ENCODE data around the gene TBC1D22A. TPM values are rescaled to one million over a fixed set of nuclear protein-coding genes. Genes with fewer than 3 reads are reported as not detected.

The TBC1D22A gene
- total and polyA plus RNA-seq, 9 of the 15 experiments (the other 6 are each of a cell fraction or from before 2014, with no cell fraction given): 0.20 to 11.5 (median 5.2) TPM

- CTCF ChIA-PET (ENCODE audit: low intra/inter-chr PET ratio): no interaction called here
- FAIRE-seq (no peak), ATAC-seq (no peak), DNase-seq (ENCODE audit: extremely low read depth in 1 of 4, low spot score in 3 of 4) (no peak)
- H4K20me1 ChIP-seq (replicated peaks; ENCODE audit: control insufficient read depth, insufficient read depth, low read length): peaks cover 3% of the 10 kb centered on the region; the same call in 1 of the 2 replicates
- H3K9me1 ChIP-seq (ENCODE audit: control insufficient read depth, insufficient read depth, low read length): no peaks in the 10 kb centered on the region
- H2AFZ ChIP-seq (ENCODE audit: low read depth, low read length): no peak overlapping the region
- intact Hi-C loops (cut with micrococcal nuclease) (no loop called here), in situ Hi-C loops (cut with MboI) (no loop called here)
- H3K4me3 ChIP-seq: no peak overlapping the region
- BruUV-seq (replicated peaks): no TSS peak
- no peaks in the 10 kb centered on the region for H3K36me3 ChIP-seq (ENCODE audit: control insufficient read depth, insufficient read depth, low read length)
- H3K9me3 ChIP-seq (replicated peaks; ENCODE audit: control insufficient read depth, insufficient read depth, low read depth, low read length): no peaks in the 10 kb centered on the region
- H3K4me2 ChIP-seq (ENCODE audit: insufficient read depth, low read length): no peak overlapping the region
- POLR2A ChIA-PET: interaction anchor here (1.1 kb wide), 1 partner anchor 10 kb away, joined by 3 read pairs; no protein-coding TSS in a partner anchor
- H3K79me2 ChIP-seq (ENCODE audit: control insufficient read depth, insufficient read depth, low read length): no peaks in the 10 kb centered on the region
- no peak overlapping the region for H3K27ac ChIP-seq (ENCODE audit: extremely low read depth, low read depth, low read length)
- peaks cover 0 to 17% of the 10 kb centered on the region in 2 experiments; a peak in 2 of 5 replicates for H3K4me1 ChIP-seq (replicated peaks in 1 of 2; ENCODE audit: control insufficient read depth in 2 of 2, insufficient read depth in 2 of 2, low read length in 2 of 2)
- no peaks in the 10 kb centered on the region for H3K27me3 ChIP-seq (ENCODE audit: control insufficient read depth in 2 of 2, insufficient read depth in 2 of 2, low read length in 2 of 2)
- 56% methylated on average over 11 of the region's 21 CpGs for WGBS (ENCODE audit: insufficient coverage, low coverage, missing lambda C conversion rate)
- H3K9ac ChIP-seq (ENCODE audit: insufficient read depth in 1 of 2, low read depth in 2 of 2, low read length in 2 of 2): no peak overlapping the region
- no peak for TF ChIP-seq FOSL1 (tag; conservative IDR thresholded peaks at IDR 0.05)
- TF ChIP-seq NR2F6 (CRISPR knock-in tag; IDR thresholded peaks at IDR 0.05): no peak
Measured at GRCh38 chr22:47034076-47034808, 271.8 kb downstream of the TBC1D22A start.

GRCh38 chr22:47034905-47035419, 272.5 kb downstream of the TBC1D22A start:
- BruUV-seq (replicated peaks): no TSS peak
- in situ Hi-C loops (cut with MboI) (no loop called here), intact Hi-C loops (cut with micrococcal nuclease) (no loop called here)
- no peak for TF ChIP-seq MBD1 (CRISPR knock-in tag; IDR thresholded peaks at IDR 0.05)
- no peak for DNase-seq (ENCODE audit: extremely low read depth in 1 of 4, low spot score in 3 of 4)
- Histone ChIP-seq H3K4me1 (replicated peaks in 1 of 2; ENCODE audit: control insufficient read depth in 2 of 2, insufficient read depth in 2 of 2, low read length in 2 of 2) (peaks cover 0 to 17% of the 10 kb centered on the region in 2 experiments; a peak in 2 of 5 replicates), H3K27ac (ENCODE audit: extremely low read depth, low read depth, low read length) (no peak overlapping the region), H4K20me1 (replicated peaks; ENCODE audit: control insufficient read depth, insufficient read depth, low read length) (peaks cover 3% of the 10 kb centered on the region; the same call in 1 of the 2 replicates), H3K9me3 (replicated peaks; ENCODE audit: control insufficient read depth, insufficient read depth, low read depth, low read length) (no peaks in the 10 kb centered on the region), H3K4me3 (no peak overlapping the region), H3K36me3 (ENCODE audit: control insufficient read depth, insufficient read depth, low read length) (no peaks in the 10 kb centered on the region), H3K9ac (ENCODE audit: insufficient read depth in 1 of 2, low read depth in 2 of 2, low read length in 2 of 2) (no peak overlapping the region), H3K4me2 (ENCODE audit: insufficient read depth, low read length) (no peak overlapping the region), H3K27me3 (ENCODE audit: control insufficient read depth in 2 of 2, insufficient read depth in 2 of 2, low read length in 2 of 2) (no peaks in the 10 kb centered on the region), H3K9me1 (ENCODE audit: control insufficient read depth, insufficient read depth, low read length) (no peaks in the 10 kb centered on the region), H3K79me2 (ENCODE audit: control insufficient read depth, insufficient read depth, low read length) (no peaks in the 10 kb centered on the region), H2AFZ (ENCODE audit: low read depth, low read length) (no peak overlapping the region)
- CTCF ChIA-PET (ENCODE audit: low intra/inter-chr PET ratio): no interaction called here
- no peak for ATAC-seq
- WGBS (ENCODE audit: insufficient coverage, low coverage, missing lambda C conversion rate): 93% methylated on average over 5 of the region's 11 CpGs
- FAIRE-seq: no peak
- POLR2A ChIA-PET: no interaction called here

Measured in K562 (cell line).